T-helper 9 cell (primary cell): ENCODE measurements around the gene CELA3B.
"Not testable (repeated sequence)": the region's sequence is repeated elsewhere in the genome, so short reads cannot be mapped to it uniquely, and the experiment has no call there.

Experiments
- DNase-seq: peaks from one replicate; pipeline ENCODE4 v3.0.0-alpha.2; 2020

CELA3B gene

DNA sequence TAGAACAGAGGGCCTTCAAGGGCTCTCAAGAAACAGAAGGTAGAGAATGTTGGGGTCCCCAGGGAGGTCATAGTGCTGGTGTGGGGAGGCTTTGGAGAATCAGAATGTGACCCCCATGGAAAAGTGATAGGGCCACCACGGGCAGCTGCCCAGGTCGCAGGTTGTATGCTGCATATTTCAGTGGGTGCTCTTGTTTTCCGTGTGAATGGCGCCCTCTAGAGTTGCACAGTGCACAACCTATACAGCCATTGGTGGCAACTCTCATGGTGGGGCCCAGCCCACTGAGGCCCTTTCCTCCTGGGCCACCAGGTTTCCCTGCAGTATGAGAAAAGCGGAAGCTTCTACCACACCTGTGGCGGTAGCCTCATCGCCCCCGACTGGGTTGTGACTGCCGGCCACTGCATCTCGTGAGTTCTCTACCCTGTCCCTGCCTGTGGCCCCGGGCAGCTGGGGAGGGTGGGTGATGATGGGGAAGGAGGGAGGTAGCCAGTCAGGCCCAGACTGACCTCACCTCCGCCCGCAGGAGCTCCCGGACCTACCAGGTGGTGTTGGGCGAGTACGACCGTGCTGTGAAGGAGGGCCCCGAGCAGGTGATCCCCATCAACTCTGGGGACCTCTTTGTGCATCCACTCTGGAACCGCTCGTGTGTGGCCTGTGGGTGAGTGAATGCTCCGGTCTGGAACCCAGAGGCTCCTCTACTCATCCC, 3.8 kb downstream of the CELA3B start:
- not testable (repeated sequence) for DNase-seq

DNA sequence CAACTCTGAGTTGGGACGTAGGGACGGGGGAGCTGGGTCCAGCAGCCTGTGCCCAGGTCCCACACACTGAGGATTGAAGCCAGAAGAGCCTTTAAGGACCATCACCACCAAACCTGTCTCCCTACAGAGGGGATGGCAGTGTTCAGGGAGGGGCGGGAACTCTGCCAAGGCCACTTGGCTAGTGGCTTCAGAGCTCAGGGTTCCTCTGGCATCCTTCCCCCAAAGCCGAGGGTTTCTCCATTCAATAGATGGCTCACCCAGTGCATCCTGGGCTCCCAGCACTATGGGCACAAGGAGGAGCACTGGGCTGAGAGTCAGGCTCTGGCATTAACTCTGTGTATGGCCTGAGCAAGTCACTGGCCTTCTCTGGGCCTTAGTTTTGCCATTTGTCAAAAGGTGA, 4.4 kb downstream of the CELA3B start:
- DNase-seq = not testable (repeated sequence)

DNA sequence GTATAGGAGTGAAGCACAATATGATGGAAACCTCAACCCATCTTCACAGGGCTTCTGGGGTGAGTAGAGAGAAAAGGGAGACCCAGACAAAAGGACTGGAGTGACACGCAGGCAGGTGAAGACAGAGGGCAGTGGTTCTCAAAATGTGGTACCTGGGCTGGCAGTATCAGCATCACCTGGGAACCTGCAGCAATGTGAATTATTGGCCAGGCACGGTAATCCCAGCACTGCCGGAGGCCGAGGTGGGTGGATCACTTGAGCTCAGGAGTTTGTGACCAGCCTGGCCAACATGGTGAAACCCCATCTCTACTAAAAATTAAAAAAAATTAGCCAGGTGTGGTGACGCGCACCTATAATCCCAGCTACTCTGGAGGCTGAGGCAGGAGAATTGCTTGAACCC, 5.3 kb downstream of the CELA3B start:
- DNase-seq = not testable (repeated sequence)

DNA sequence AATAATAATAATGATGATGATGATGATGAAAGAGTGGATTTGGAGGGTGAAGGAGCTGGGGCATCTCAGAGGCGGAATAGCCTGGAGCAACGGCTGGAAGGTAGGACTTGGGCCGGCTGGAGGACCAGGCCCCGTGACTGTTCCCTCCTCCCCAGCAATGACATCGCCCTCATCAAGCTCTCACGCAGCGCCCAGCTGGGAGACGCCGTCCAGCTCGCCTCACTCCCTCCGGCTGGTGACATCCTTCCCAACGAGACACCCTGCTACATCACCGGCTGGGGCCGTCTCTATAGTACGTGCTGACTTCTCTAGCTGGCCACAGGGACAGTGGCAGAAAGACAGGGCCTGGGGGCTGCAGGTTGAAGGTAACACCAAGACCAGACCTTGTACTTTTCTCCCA, 6.7 kb downstream of the CELA3B start:
- not testable (repeated sequence) for DNase-seq

DNA sequence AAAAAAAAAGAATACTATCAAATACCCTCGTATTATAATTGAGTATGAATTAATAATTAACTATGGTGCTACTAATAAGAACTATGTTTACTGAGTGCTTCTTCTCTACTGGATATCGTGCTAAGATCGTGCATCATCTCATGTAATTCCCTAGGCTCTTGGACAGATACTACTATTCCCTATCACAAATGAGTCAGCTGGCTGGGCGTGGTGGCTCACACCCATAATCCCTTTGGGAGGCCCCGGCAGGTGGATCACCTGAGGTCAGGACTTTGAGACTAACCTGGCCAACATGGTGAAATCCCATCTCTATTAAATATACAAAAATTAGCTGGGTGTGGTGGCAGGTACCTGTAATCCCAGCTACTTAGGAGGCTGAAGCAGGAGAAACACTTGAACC, 9.1 kb downstream of the CELA3B start:
- not testable (repeated sequence) for DNase-seq

DNA sequence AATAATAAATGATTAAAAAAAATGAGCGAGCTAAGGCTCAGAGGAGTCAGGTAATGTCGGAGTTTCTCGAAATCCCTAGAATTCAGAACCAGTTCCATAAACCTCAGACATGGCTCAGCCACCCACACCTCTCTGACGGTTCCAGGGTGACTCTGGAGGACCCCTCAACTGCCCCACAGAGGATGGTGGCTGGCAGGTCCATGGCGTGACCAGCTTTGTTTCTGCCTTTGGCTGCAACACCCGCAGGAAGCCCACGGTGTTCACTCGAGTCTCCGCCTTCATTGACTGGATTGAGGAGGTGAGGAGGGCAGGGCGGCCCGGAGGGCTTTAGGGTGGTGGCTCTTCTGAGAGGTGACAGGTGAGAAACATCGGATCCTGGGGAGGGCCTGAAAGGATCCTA, 9.6 kb downstream of the CELA3B start:
- DNase-seq = not testable (repeated sequence)

DNA sequence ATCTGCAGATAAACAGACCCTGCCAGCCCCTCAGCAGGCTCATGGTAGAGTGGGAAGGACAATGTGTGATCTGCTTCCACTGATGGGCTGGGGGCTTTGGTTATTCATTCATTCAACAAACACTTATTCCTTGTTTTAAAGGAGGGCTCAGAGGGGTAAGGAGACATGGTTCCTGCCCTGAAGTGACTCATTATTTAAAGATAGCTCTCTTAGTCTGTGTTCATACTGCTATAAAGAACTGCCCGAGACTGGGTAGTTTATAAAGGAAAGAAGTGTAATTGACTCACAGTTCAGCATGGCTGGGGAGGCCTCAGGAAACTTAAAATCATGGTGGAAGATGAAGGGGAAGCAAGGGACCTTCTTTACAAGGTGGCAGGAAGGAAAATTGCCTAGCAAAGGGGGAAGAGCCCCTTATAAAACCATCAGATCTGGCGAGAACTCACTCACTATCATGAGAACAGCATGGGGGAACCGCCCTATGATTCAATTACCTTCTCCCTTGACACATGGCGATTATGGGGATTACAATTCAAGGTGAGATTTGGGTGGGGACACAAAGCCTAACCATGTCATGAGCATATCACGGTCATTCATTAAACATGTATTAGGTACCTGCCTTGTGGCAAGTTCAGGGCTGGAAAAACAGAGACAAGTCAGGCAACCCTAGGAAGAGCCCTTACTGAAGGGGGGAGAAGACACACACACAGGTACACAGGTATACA, 13.0 kb downstream of the CELA3B start:
- DNase-seq = not testable (repeated sequence)

DNA sequence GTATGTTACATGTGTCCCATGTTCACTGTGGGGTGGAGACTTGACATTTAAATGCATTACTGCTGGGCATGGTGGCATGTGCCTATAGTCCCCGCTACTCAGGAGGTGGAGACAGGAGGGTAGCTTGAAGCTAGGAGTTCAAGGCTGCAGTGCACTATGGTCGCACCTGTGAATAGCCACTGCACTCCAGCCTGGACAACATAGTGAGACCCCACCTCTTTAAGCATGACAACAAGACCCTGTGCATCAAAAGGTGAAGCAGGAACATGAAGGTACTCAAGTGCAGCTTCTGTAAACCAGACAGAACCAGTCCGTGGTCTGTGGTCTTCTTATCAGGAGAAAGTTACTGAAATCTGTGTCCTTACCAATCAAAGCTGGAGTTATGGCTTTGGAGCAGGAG, 15.4 kb downstream of the CELA3B start:
- DNase-seq = not testable (repeated sequence)

DNA sequence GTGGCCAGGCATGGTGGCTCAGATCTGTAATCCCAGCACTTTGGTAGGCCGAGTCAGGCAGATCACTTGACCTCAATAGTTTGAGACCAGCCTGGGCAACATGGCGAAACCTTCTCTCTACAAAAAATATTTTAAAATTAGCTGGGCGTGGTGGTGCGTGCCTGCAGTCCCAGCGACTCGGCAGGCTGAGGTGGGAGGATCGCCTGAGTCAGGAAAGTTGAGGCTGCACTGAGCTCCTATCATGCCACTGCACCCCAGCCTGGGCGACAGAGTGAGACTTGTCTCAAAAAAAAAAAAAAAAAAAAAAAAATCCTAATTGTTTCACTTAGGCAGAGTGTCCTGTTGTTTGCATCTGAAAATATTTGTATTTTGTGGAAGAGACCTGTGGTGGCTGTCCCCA, 17.9 kb downstream of the CELA3B start:
- DNase-seq = not testable (repeated sequence)

DNA sequence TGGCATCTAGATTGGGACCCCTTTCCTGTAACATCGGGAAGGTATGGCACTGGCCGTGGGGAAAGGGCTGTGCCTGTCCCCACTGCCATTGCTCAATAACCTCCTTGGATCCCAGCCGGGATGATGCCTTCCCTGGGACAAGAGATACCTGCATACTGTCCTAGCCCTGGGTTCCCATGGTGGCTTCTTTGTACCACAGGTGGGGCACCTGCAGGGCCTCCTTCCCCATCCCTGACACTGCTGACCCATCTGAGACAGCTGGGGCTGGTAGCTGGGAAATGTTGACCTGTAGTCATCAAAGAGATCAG, 19.8 kb downstream of the CELA3B start:
- DNase-seq = not testable (repeated sequence)

DNA sequence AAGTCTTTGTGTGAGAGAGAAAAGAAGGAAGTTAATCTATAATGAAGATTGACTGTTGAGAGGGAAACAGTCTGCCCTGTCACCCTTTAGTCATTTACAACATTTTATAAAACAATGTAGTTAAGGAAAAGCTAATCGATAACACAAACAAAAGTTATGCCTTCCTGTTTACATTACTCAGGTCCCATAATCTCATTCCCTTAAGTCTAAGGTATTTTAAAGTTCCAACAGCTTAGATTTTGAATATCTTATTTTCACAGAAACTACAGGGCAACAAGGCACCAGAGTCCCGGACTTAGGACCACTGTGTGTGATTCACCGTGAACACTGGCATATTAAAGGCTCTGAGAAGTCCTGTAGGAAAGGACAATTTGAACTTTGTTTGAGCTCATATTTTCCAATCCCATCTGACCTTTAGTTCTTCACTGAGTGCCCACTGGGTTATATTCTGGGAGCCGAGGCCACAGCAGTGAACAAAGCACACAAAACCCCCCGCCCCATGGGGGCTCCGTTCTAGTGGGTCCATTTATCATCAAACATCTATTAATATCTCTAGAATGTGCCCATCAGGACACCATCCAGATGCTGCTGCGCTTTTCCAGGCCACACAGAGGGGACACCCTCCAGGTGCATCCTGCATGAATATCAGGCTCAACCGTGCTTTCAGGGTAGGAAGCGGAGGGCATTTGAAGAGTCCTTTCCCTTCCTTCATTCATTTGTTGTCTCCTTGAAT, 21.2 kb downstream of the CELA3B start:
- DNase-seq = not testable (repeated sequence)

DNA sequence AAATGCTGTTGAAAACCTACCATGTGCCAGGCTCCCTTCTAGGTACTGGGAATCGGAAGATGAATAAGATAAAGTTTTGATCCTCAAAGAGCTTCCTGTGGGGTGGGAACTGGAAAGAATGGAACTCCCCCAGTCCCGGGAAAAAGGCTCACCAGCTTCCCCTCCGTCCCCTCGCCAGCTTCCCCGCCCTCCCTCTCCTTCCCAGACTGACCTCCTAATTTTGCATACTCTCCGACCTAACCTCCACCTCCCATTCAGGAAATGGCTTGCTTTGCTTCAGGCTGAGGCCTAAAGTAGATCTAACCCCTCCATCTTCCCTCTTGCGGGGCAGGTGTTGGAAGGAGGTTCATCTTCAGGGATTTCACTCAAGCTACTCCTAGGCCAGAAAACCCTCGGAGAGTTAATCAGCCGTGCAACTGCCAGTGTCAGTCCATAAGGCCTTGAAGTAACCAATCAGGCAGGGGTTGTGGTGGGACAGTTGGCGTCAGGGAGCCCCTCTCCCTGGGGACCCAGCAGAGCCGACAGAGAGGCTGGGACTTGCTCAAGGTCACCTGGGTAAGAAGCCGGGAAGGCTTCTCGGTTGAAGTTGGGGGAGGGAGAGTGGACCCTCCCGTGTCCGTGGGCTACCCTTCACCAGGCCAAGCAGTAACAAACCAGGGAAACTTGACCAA, 21.9 kb downstream of the CELA3B start:
- DNase-seq = not testable (repeated sequence)

DNA sequence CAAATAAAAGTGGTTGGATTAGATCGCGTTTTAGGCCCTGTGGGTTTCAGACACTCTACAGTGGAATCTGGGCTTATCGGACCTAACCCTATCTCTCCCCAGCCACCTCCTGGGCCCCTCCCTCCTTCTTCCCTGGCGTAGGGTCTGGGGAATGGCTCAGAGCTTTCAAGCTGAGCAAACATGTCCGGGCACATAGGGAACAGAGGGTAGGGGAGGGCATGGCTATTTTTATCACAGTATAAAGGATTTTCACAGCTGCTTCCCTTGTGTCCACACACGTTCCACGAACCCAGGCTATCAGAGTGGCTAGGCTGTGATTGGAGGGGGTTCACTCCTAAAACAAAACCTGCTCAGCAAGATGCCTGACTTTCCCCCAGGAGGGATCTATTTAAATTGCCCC, 22.8 kb downstream of the CELA3B start:
- not testable (repeated sequence) for DNase-seq

DNA sequence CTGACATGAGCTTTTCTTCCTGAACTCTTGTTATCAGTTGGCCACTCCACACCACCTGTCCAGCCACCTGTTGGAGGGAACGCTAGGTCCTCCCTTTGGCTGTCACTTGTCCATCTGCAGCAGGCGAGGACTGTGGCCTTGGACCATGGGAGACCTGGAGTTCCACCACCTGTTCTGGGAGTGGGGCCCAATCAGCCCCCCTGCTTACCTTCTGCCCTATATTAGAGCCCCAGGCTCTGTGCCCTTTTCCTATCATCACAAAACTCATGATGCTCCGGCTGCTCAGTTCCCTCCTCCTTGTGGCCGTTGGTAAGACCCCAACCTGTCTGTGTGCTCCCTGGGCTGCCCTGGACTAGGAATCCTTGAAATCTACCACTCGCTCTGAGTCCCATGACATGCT, 24.6 kb downstream of the CELA3B start, which contains the start of gene CELA3A:
Gene CELA3A (plus strand): TSS at position 249 of the 400 bp plus-strand sequence. CDS start 18 bp downstream, at position 267.
- no peak for DNase-seq

DNA sequence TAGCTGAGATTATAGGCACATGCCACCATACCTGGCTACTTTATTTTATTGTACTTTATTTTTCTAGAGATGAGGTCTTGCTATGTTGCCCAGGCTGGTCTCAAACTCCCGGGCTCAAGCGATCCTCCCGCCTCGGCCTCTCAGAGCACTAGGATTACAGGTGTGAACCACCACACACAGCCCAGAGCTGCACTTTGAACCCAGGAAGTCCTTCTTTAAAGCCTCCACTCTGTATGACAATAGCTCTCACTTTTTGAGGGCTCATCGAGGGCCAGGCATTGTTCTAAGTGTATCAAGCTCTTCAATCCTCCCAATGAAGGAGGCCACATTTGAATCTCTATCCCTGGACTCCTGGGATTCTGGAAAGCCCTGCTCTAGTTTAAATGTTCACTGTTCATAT, 25.6 kb downstream of the CELA3B start:
- DNase-seq = not testable (repeated sequence)

DNA sequence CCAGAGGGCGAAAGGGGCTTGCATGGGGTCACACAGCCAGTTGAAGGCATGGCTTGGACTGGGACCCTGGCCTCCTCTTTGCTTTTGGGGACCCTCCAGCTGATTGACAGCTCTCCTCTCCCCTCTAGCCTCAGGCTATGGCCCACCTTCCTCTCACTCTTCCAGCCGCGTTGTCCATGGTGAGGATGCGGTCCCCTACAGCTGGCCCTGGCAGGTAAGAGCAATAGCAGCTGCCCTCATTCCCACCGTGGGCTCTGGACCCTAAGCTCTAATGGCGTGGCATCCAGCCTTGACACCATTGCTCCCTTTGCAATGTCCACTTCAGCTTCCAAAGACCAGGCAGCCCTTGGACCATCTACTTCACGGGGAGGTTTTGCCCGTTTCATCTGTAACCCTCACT, 26.1 kb downstream of the CELA3B start:
- not testable (repeated sequence) for DNase-seq

DNA sequence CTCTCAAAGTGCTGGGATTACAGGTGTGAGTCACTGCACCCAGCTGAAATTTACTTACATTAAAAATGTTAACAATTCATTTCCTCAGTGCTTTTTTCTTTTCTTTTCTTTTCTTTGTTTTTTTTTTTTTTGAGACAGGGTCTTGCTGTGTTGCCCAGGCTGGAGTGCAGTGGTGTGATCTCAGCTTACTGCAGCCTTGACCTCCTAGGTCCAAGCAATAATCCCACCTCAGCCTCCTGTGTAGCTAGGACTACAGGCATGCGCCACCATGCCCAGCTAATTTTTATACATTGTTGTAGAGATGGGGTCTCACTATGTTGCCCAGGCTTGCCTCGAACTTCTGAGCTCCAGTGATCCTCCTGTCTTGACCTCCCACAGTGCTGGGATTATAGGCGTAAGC, 27.1 kb downstream of the CELA3B start:
- DNase-seq = not testable (repeated sequence)

DNA sequence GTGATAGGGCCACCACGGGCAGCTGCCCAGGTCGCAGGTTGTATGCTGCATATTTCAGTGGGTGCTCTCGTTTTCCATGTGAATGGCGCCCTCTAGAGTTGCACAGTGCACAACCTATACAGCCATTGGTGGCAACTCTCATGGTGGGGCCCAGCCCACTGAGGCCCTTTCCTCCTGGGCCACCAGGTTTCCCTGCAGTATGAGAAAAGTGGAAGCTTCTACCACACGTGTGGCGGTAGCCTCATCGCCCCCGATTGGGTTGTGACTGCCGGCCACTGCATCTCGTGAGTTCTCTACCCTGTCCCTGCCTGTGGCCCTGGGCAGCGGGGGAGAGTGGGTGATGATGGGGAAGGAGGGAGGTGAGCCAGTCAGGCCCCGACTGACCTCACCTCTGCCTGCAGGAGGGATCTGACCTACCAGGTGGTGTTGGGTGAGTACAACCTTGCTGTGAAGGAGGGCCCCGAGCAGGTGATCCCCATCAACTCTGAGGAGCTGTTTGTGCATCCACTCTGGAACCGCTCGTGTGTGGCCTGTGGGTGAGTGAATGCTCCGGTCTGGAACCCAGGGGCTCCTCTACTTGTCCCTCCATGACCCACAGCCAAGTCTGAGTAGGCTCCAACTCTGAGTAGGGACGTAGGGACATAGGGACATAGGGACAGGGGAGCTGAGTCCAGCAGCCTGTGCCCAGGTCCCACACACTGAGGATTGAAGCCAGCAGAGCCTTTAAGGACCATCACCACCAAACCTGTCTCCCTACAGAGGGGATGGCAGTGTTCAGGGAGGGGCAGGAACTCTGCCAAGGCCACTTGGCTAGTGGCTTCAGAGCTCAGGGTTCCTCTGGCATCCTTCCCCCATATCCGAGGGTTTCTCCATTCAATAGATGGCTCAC, 28.7 kb downstream of the CELA3B start:
- not testable (repeated sequence) for DNase-seq

DNA sequence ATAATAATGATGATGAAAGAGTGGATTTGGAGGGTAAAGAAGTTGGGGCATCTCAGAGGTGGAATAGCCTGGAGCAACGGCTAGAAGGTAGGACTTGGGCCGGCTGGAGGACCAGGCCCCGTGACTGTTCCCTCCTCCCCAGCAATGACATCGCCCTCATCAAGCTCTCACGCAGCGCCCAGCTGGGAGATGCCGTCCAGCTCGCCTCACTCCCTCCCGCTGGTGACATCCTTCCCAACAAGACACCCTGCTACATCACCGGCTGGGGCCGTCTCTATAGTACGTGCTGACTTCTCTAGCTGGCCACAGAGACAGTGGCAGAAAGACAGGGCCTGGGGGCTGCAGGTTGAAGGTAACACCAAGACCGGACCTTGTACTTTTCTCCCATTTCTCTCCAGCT, 29.9 kb downstream of the CELA3B start:
- not testable (repeated sequence) for DNase-seq

DNA sequence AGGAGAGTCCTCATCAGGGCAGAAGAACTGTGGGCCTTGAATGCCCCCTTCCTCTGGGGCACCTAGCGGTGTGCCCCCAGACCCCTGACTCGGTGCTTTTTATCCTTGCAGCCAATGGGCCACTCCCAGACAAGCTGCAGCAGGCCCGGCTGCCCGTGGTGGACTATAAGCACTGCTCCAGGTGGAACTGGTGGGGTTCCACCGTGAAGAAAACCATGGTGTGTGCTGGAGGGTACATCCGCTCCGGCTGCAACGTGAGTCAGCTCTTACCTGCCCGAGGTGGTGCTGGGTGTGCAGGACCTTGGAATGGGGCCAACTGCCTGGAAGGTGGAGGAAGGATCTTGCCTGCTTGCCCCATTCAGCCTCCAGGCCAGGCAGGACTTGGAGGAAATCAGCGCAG, 30.4 kb downstream of the CELA3B start:
- DNase-seq = not testable (repeated sequence)

DNA sequence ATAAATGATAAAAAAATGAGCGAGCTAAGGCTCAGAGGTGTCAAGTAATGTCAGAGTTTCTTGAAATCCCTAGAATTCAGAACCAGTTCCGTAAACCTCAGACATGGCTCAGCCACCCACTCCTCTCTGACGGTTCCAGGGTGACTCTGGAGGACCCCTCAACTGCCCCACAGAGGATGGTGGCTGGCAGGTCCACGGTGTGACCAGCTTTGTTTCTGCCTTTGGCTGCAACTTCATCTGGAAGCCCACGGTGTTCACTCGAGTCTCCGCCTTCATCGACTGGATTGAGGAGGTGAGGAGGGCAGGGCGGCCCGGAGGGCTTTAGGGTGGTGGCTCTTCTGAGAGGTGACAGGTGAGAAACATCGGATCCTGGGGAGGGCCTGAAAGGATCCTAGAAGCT, 32.7 kb downstream of the CELA3B start:
- DNase-seq = not testable (repeated sequence)

DNA sequence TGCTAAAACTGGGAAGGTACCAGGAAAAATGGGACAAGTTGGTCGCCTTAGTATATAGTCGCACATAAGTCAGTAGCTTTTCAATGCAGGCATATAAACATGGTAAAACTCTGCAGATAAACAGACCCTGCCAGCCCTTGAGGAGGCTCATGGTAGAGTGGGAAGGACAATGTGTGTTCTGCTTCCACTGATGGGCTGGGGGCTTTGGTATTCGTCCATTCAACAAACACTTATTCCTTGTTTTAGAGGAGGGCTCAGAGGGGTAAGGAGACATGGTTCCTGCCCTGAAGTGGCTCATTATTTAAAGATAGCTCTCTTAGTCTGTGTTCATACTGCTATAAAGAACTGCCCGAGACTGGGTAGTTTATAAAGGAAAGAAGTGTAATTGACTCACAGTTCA, 35.9 kb downstream of the CELA3B start:
- DNase-seq = not testable (repeated sequence)
